HepG2 (cell line): ENCODE data around the gene SLC25A20. TPM values are rescaled to one million over a fixed set of nuclear protein-coding genes. Genes with fewer than 3 reads are reported as not detected.

Source experiments
- CTCF ChIP-seq: sonication (generic); formaldehyde crosslinking; IDR thresholded peaks from 2 replicates; pipeline ENCODE4 v1.5.0; 2020; ENCODE audit warnings: mild to moderate bottlenecking, missing genetic modification reagents, moderate library complexity
- DR1 ChIP-seq: sonication (generic); formaldehyde crosslinking; IDR thresholded peaks from 2 replicates; pipeline ENCODE4 v1.8.0; 2021; ENCODE audit warnings: mild to moderate bottlenecking, missing genetic modification reagents, inconsistent platforms
- HDAC2 ChIP-seq: sonication (generic); formaldehyde crosslinking; IDR thresholded peaks from 2 replicates; pipeline ENCODE4 v1.4.0; 2020; ENCODE audit warnings: missing genetic modification reagents
- HNF4A ChIP-seq: sonication (generic); formaldehyde crosslinking; IDR thresholded peaks from 2 replicates; pipeline ENCODE4 v1.4.0; 2020; ENCODE audit warnings: missing genetic modification reagents
- KLF16 ChIP-seq, 2 experiments: sonication (generic) in 1 of 2; formaldehyde crosslinking in 1 of 2; IDR thresholded peaks; 2 replicates each; pipeline versions ENCODE4 v1.6.1 to v1.8.0; 2016 to 2023; ENCODE audit warnings: missing genetic modification reagents in 2 of 2, missing compliant biosample characterization in 1 of 2
- MLX ChIP-seq: IDR thresholded peaks from 2 replicates; pipeline ENCODE4 v1.6.1; 2016
- PAXIP1 ChIP-seq: sonication (generic); formaldehyde crosslinking; conservative IDR thresholded peaks from 2 replicates; pipeline ENCODE4 v1.4.0; 2020; ENCODE audit warnings: mild to moderate bottlenecking, missing genetic modification reagents, moderate library complexity
- POGZ ChIP-seq: sonication (generic); formaldehyde crosslinking; IDR thresholded peaks from 2 replicates; pipeline ENCODE4 v1.4.0; 2020; ENCODE audit warnings: mild to moderate bottlenecking, missing genetic modification reagents
- TRAFD1 ChIP-seq: sonication (generic); formaldehyde crosslinking; IDR thresholded peaks from 2 replicates; pipeline ENCODE4 v1.5.1; 2020; ENCODE audit warnings: missing genetic modification reagents, mild to moderate bottlenecking, borderline replicate concordance
- ZBTB49 ChIP-seq: sonication (generic); formaldehyde crosslinking; IDR thresholded peaks from 2 replicates; pipeline ENCODE4 v1.4.0; 2020; ENCODE audit warnings: missing genetic modification reagents, borderline replicate concordance
- ZFP36 ChIP-seq: fragments of 150-350 bp; IDR thresholded peaks from 2 replicates; pipeline ENCODE4 v1.6.1; 2018; ENCODE audit warnings: borderline replicate concordance, low read length, low read depth; ENCODE audit not compliant: partially characterized antibody
- ZNF558 ChIP-seq: sonication (generic); formaldehyde crosslinking; IDR thresholded peaks from 2 replicates; pipeline ENCODE4 v1.9.0; 2022; ENCODE audit warnings: mild to moderate bottlenecking, missing genetic modification reagents, borderline replicate concordance
- ZNF569 ChIP-seq: sonication (generic); formaldehyde crosslinking; IDR thresholded peaks from 2 replicates; pipeline ENCODE4 v1.5.0; 2020; ENCODE audit warnings: mild to moderate bottlenecking, missing genetic modification reagents, moderate library complexity, borderline replicate concordance
- ZSCAN29 ChIP-seq: sonication (generic); formaldehyde crosslinking; conservative IDR thresholded peaks from 2 replicates; pipeline ENCODE4 v1.4.0; 2020; ENCODE audit warnings: mild to moderate bottlenecking, missing genetic modification reagents
- polyA plus RNA-seq, 8 experiments: library from polyadenylated mRNA; depleted of rRNA in 3 of 8; stranded (reverse) in 7 of 8; unstranded in 1 of 8; fragments of >200 nt; fragmentation: Illumina TruSeq in 4 of 8; extraction: Trizol in 4 of 8; gene quantifications; 2 replicates each; pipeline versions ENCODE4 v1.2.1 to v1.2.3, GENCODE V29; 2011 to 2016; ENCODE audit warnings: low read depth in 4 of 8, missing spikeins in 1 of 8, mixed read lengths in 1 of 8; ENCODE audit not compliant: insufficient read depth in 1 of 8
- total RNA-seq, 5 experiments: library from RNA; depleted of rRNA; stranded (reverse); fragments of >200 nt; fragmentation: Illumina TruSeq; extraction: Trizol; gene quantifications; 2 replicates each; pipeline ENCODE4 v1.2.3, GENCODE V29; 2016; ENCODE audit warnings: low read depth in 1 of 5

Gene SLC25A20
- total and polyA plus RNA-seq, 2 of the 13 experiments (the other 11 are each of a cell fraction or from before 2014, with no cell fraction given): 21.1 to 26.6 TPM

- no peak for TF ChIP-seq TRAFD1 (CRISPR knock-in tag)
- TF ChIP-seq ZNF558 (CRISPR knock-in tag): no peak
- TF ChIP-seq CTCF (CRISPR knock-in tag): peak; percentile 69
- TF ChIP-seq ZNF569: no peak
- no peak for TF ChIP-seq ZBTB49 (CRISPR knock-in tag)
- no peak for TF ChIP-seq HDAC2
- TF ChIP-seq KLF16 (CRISPR knock-in tag; IDR thresholded peaks at IDR 0.05): no peak
- no peak for TF ChIP-seq MLX
- 0 out of 2 replicates have a peak, but pooled peaks have one; percentile 45 for TF ChIP-seq POGZ
- no peak for TF ChIP-seq ZFP36
- no peak for TF ChIP-seq DR1 (CRISPR knock-in tag)
- no peak for TF ChIP-seq ZSCAN29
- TF ChIP-seq HNF4A: peak; percentile 76
- TF ChIP-seq PAXIP1 (CRISPR knock-in tag): peak; percentile 77
These were observed 42.8 kb downstream of the SLC25A20 start (continued) for GRCh38 chr3:48855681-48856447.
